HCT116 (cell line): Measurements from ENCODE around the gene COL5A3.

Experiments used
- EZH2 ChIP-seq: fragments of 200-600 bp; sonication (generic); IDR thresholded peaks from 2 replicates; pipeline ENCODE4 v1.6.1; 2017; ENCODE audit warnings: antibody characterized with exemption, mixed run types
- POLR2A ChIP-seq: IDR thresholded peaks from 2 replicates; pipeline ENCODE4 v1.7.0; 2011; ENCODE audit warnings: borderline replicate concordance; ENCODE audit not compliant: insufficient read depth, insufficient read length; ENCODE audit errors: extremely low read depth
- POLR2AphosphoS5 ChIP-seq: IDR thresholded peaks from 2 replicates; pipeline ENCODE4 v1.6.1; 2011; ENCODE audit warnings: mild to moderate bottlenecking, low read depth, low read length, moderate library complexity
- REST ChIP-seq: IDR thresholded peaks from 2 replicates; pipeline ENCODE4 v1.6.1; 2012; ENCODE audit warnings: low read depth
- TF ChIP-seq, protein P1 (sequence below), 3 experiments: fragments of 200-600 bp in 1 of 3; sonication (generic) in 1 of 3; IDR thresholded peaks in 2 of 3; conservative IDR thresholded peaks in 1 of 3; 2 replicates each; pipeline ENCODE4 v1.5.1; 2012 to 2017; ENCODE audit warnings: low read depth in 2 of 3, low read length in 2 of 3, antibody characterized with exemption in 1 of 3, borderline replicate concordance in 1 of 3, control low read depth in 1 of 3, mild to moderate bottlenecking in 1 of 3, mixed read lengths in 1 of 3, mixed run types in 1 of 3, moderate library complexity in 1 of 3; ENCODE audit not compliant: insufficient read depth in 1 of 3

GRCh38 chr19:10020851-10021250 is 10.5 kb upstream of the COL5A3 start:
- no peak for TF ChIP-seq REST
- TF ChIP-seq, protein P1, sequence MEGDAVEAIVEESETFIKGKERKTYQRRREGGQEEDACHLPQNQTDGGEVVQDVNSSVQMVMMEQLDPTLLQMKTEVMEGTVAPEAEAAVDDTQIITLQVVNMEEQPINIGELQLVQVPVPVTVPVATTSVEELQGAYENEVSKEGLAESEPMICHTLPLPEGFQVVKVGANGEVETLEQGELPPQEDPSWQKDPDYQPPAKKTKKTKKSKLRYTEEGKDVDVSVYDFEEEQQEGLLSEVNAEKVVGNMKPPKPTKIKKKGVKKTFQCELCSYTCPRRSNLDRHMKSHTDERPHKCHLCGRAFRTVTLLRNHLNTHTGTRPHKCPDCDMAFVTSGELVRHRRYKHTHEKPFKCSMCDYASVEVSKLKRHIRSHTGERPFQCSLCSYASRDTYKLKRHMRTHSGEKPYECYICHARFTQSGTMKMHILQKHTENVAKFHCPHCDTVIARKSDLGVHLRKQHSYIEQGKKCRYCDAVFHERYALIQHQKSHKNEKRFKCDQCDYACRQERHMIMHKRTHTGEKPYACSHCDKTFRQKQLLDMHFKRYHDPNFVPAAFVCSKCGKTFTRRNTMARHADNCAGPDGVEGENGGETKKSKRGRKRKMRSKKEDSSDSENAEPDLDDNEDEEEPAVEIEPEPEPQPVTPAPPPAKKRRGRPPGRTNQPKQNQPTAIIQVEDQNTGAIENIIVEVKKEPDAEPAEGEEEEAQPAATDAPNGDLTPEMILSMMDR (IDR thresholded peaks at IDR 0.05 in 2 of 3, conservative IDR thresholded peaks at IDR 0.05 in 1 of 3; ENCODE audit: borderline replicate concordance in 1 of 3, insufficient read depth in 1 of 3, low read depth in 2 of 3, low read length in 2 of 3): no peak
- TF ChIP-seq POLR2A: no peak
- TF ChIP-seq EZH2: no peak
- no peak for TF ChIP-seq POLR2AphosphoS5
